Measurements from ENCODE around the gene CNTFR. TPM values are rescaled to one million over a fixed set of nuclear protein-coding genes. Genes with fewer than 3 reads are reported as not detected.

CNTFR gene
- total and polyA plus RNA-seq, 10 of the 15 experiments (the other 5 are each of a cell fraction or from before 2014, with no cell fraction given): not detected

DNA sequence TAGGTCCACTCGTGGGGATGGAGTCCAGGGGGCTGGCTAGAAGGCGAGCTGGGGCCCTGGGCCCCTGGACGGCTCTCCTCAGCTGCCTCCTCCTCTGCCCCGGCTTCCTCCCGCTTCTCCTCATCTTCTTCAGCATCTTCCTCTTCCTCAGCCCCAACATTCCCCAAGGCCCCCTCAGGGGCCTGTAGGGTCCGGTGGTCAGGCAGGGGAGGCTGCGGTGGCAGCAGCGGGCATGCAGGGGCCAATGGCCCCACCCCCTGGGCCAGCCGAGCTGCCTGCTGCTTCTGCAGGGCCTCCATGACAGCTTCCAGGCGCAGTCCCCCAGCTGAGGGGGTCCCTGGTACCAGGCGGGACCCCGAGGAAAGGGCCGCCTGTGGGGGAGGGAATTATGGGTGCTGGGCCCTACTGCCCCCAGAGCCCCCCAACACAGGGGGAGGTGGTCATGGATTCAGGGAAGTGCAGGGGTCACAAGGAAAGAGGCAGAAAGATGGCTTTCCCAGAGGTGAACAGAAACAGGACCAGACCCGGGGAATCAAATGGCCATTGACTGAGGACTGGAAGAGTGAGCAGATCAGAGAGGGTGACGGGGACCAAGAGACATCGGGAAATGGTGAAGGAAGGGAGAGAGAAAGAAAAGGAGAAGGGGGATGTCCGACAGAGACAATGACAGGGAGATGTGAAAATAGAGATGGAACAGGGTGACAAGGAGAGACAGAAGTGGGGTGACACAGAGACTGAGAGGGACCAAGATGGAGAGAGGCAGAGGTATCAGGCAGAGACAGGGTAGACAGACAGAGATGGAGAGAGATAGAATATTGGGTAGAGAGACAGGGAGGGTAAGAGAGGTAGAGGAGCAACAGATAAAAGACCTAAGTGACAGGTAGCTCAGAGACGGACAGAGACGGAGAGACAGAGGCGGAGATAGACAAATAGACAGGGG lies 38.5 kb upstream of the CNTFR start:
- 0 out of 2 replicates have a peak overlapping the region, but pooled peaks have one; percentile 71 for H3K4me2 ChIP-seq (ENCODE audit: control insufficient read depth, insufficient read depth)
- no peak for DNase-seq (ENCODE audit: low read depth, low spot score)
- H3K9me3 ChIP-seq (replicated peaks; ENCODE audit: control insufficient read depth, insufficient read depth, low read length): no peaks in the 10 kb centered on the region
- no peak overlapping the region; the same call in 1 of the 2 replicates for H3K4me3 ChIP-seq
- H3K27ac ChIP-seq (ENCODE audit: control insufficient read depth, insufficient read depth): no peak overlapping the region
- H3K79me2 ChIP-seq (ENCODE audit: control insufficient read depth, insufficient read depth, low read length): no peaks in the 10 kb centered on the region
- no peak overlapping the region for H2AFZ ChIP-seq (ENCODE audit: control insufficient read depth, low read depth, low read length)
- ChIA-PET CTCF (no interaction called here), SMC1A (ENCODE audit: uncharacterized antibody, unreplicated experiment) (interaction anchor here (0.6 kb wide), 1 partner anchor 10 kb away, joined by 3 read pairs; no protein-coding TSS in a partner anchor), RAD21 (ENCODE audit: unreplicated experiment) (no interaction called here), POLR2A (no interaction called here)
- in situ Hi-C loops (cut with MboI): no loop called here
- no peaks in the 10 kb centered on the region; the same call in 1 of the 2 replicates for H4K20me1 ChIP-seq (ENCODE audit: control insufficient read depth, insufficient read depth)
- H3K36me3 ChIP-seq (ENCODE audit: control insufficient read depth in 2 of 2, insufficient read depth in 2 of 2, low read length in 1 of 2): no peaks in the 10 kb centered on the region
- no TSS peak for BruUV-seq (replicated peaks)
- H3K9ac ChIP-seq (ENCODE audit: control insufficient read depth, insufficient read depth, low read length): no peak overlapping the region
- H3K27me3 ChIP-seq (replicated peaks in 1 of 2; ENCODE audit: control insufficient read depth in 2 of 2, insufficient read depth in 2 of 2, low read length in 1 of 2): peaks cover 14 to 22% of the 10 kb centered on the region in 2 experiments
- FAIRE-seq: no peak
- TF ChIP-seq MXI1 (IDR thresholded peaks at IDR 0.05; ENCODE audit: low read depth, low read length): no peak
- TF ChIP-seq EZH2 (IDR thresholded peaks at IDR 0.05; ENCODE audit: borderline replicate concordance, control insufficient read depth, low read depth, low read length): 0 out of 2 replicates have a peak, but pooled peaks have one; percentile 19
- TF ChIP-seq SUZ12 (IDR thresholded peaks at IDR 0.05; ENCODE audit: unreplicated experiment): peak; percentile 35
- no peak for ATAC-seq
- WGBS (ENCODE audit: insufficient coverage, insufficient replicate concordance, low lambda C conversion rate, missing lambda C conversion rate): 18% methylated on average over 20 of the region's 20 CpGs
- intact Hi-C loops (cut with micrococcal nuclease; ENCODE audit: unreplicated experiment): no loop called here
- H3K4me1 ChIP-seq (ENCODE audit: control insufficient read depth, insufficient read depth, low read length): peaks cover 4% of the 10 kb centered on the region; the same call in 1 of the 2 replicates

DNA sequence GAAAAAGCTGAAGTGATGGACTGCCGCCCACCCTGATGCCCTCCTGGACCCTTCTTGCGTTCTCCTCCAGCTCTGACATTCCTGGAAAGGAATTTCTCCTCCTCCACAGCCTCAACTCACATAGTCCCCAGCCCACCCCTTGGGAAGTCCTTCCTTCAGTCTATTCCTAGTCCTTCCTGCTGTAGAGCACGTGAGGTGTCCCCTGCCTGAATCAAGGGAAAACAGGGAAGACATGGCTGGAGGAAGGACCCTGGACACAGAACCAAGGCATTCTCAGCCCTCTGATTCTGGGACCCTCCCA lies 35.6 kb upstream of the CNTFR start:
- no peak for DNase-seq (ENCODE audit: low read depth, low spot score)
- in situ Hi-C loops (cut with MboI) (no loop called here), intact Hi-C loops (cut with micrococcal nuclease; ENCODE audit: unreplicated experiment) (no loop called here)
- Histone ChIP-seq H3K9ac (ENCODE audit: control insufficient read depth, insufficient read depth, low read length) (no peak overlapping the region), H3K4me1 (ENCODE audit: control insufficient read depth, insufficient read depth, low read length) (peaks cover 4% of the 10 kb centered on the region; the same call in 1 of the 2 replicates), H3K79me2 (ENCODE audit: control insufficient read depth, insufficient read depth, low read length) (no peaks in the 10 kb centered on the region), H2AFZ (ENCODE audit: control insufficient read depth, low read depth, low read length) (no peak overlapping the region), H3K4me3 (no peak overlapping the region), H3K27ac (ENCODE audit: control insufficient read depth, insufficient read depth) (no peak overlapping the region), H3K27me3 (replicated peaks in 1 of 2; ENCODE audit: control insufficient read depth in 2 of 2, insufficient read depth in 2 of 2, low read length in 1 of 2) (peaks cover 12 to 26% of the 10 kb centered on the region in 2 experiments), H4K20me1 (ENCODE audit: control insufficient read depth, insufficient read depth) (no peaks in the 10 kb centered on the region; the same call in 1 of the 2 replicates), H3K36me3 (ENCODE audit: control insufficient read depth in 2 of 2, insufficient read depth in 2 of 2, low read length in 1 of 2) (no peaks in the 10 kb centered on the region), H3K9me3 (replicated peaks; ENCODE audit: control insufficient read depth, insufficient read depth, low read length) (no peaks in the 10 kb centered on the region; the same call in 2 of the 3 replicates), H3K4me2 (ENCODE audit: control insufficient read depth, insufficient read depth) (no peak overlapping the region)
- no TSS peak for BruUV-seq (replicated peaks)
- TF ChIP-seq RB1 (IDR thresholded peaks at IDR 0.05; ENCODE audit: borderline replicate concordance): no peak
- TF ChIP-seq YY1 (IDR thresholded peaks at IDR 0.05; ENCODE audit: low read depth, low read length): no peak
- WGBS (ENCODE audit: insufficient coverage, insufficient replicate concordance, low lambda C conversion rate, missing lambda C conversion rate): 40% methylated on average over 3 of the region's 3 CpGs
- FAIRE-seq: no peak
- CTCF ChIA-PET: interaction anchor here (1.0 to 1.8 kb wide), 4 partner anchors 9 to 221 kb away, joined by 3 to 11 read pairs (median 3); no protein-coding TSS in a partner anchor
- SMC1A ChIA-PET (ENCODE audit: uncharacterized antibody, unreplicated experiment): interaction anchor here (0.8 to 1.0 kb wide), 2 partner anchors 9 to 19 kb away, joined by 3 to 4 read pairs; no protein-coding TSS in a partner anchor
- RAD21 ChIA-PET (ENCODE audit: unreplicated experiment): interaction anchor here (1.4 kb wide), 1 partner anchor 18 kb away, joined by 3 read pairs; no protein-coding TSS in a partner anchor
- no peak for ATAC-seq
- POLR2A ChIA-PET: interaction anchor here (1.5 kb wide), 1 partner anchor 13 kb away, joined by 3 read pairs; the partner anchor contains the start of gene SIGMAR1
